ENCODE measurements around the gene NHS.

GRCh38 chrX:17390419-17390850 is 15.4 kb downstream of the NHS start:
- TF ChIP-seq REST (IDR thresholded peaks at IDR 0.05; ENCODE audit: low read depth) (no peak), ELF1 (IDR thresholded peaks at IDR 0.05; ENCODE audit: borderline replicate concordance, low read depth) (no peak), CTCF (IDR thresholded peaks at IDR 0.05 in 2 of 3, conservative IDR thresholded peaks at IDR 0.05 in 1 of 3; ENCODE audit: borderline replicate concordance in 1 of 3, insufficient read depth in 1 of 3, low read depth in 2 of 3, low read length in 2 of 3) (no peak), POLR2A (IDR thresholded peaks at IDR 0.05; ENCODE audit: borderline replicate concordance, extremely low read depth, insufficient read depth, insufficient read length) (no peak), POLR2AphosphoS5 (IDR thresholded peaks at IDR 0.05; ENCODE audit: low read depth, low read length) (no peak)
